Neural crest cell (in vitro differentiated cells): Measurements from ENCODE around the gene GAPVD1. TPM values are rescaled to one million over a fixed set of nuclear protein-coding genes. Genes with fewer than 3 reads are reported as not detected.
"Not testable (repeated sequence)": the region's sequence is repeated elsewhere in the genome, so short reads cannot be mapped to it uniquely, and the experiment has no call there.

ENCODE experiments used
- DNase-seq: peaks from one replicate; pipeline ENCODE4 v3.0.0; 2021; ENCODE audit warnings: low read depth, mixed read lengths, low spot score
- H3K27ac Mint-ChIP-seq: one replicate; pipeline ENCODE4 v1.8.0; 2021; ENCODE audit warnings: mild to moderate bottlenecking, mixed read lengths; ENCODE audit not compliant: unreplicated experiment
- H3K27me3 Mint-ChIP-seq: 2 replicates; pipeline ENCODE4 v1.8.0; 2021; ENCODE audit warnings: low read depth, mild to moderate bottlenecking, mixed read lengths
- H3K36me3 Mint-ChIP-seq: 2 replicates; pipeline ENCODE4 v1.8.0; 2021; ENCODE audit warnings: low read depth, mild to moderate bottlenecking, mixed read lengths
- H3K4me1 Mint-ChIP-seq: 2 replicates; pipeline ENCODE4 v1.8.0; 2021; ENCODE audit warnings: mixed read lengths
- H3K4me3 Mint-ChIP-seq: one replicate; pipeline ENCODE4 v1.8.0; 2021; ENCODE audit warnings: mild to moderate bottlenecking, mixed read lengths
- H3K9me3 Mint-ChIP-seq: 2 replicates; pipeline ENCODE4 v1.8.0; 2021; ENCODE audit warnings: mixed read lengths
- CTCF ChIP-seq: fragments of 200-600 bp; sonication (generic); conservative IDR thresholded peaks from 2 replicates; pipeline ENCODE4 v1.5.0; 2021; ENCODE audit warnings: antibody characterized with exemption, mild to moderate bottlenecking
- total RNA-seq: library from RNA; stranded (reverse); gene quantifications from 2 replicates; pipeline ENCODE4 v1.2.1, GENCODE V29; 2021

Gene GAPVD1
- total RNA-seq, 1 donor from 2014 or later = 41.3 TPM

- no peaks in the 10 kb centered on the region for H3K4me1 Mint-ChIP-seq
- no peak overlapping the region for H3K27ac Mint-ChIP-seq
- no peak for DNase-seq
- no peaks in the 10 kb centered on the region for H3K27me3 Mint-ChIP-seq
- no peaks in the 10 kb centered on the region for H3K36me3 Mint-ChIP-seq
- no peak for TF ChIP-seq CTCF
- no peak overlapping the region for H3K4me3 Mint-ChIP-seq
- no peaks in the 10 kb centered on the region for H3K9me3 Mint-ChIP-seq
Measured at GRCh38 chr9:125399165-125399564, 137.5 kb downstream of the GAPVD1 start.

GRCh38 chr9:125399666-125400065, 138.0 kb downstream of the GAPVD1 start:
- TF ChIP-seq CTCF = no peak
- no peaks in the 10 kb centered on the region for H3K9me3 Mint-ChIP-seq
- no peaks in the 10 kb centered on the region for H3K36me3 Mint-ChIP-seq
- no peak overlapping the region for H3K4me3 Mint-ChIP-seq
- no peak overlapping the region for H3K27ac Mint-ChIP-seq
- DNase-seq = no peak
- no peaks in the 10 kb centered on the region for H3K4me1 Mint-ChIP-seq
- no peaks in the 10 kb centered on the region for H3K27me3 Mint-ChIP-seq

- H3K9me3 Mint-ChIP-seq, H3K27me3 Mint-ChIP-seq, H3K36me3 Mint-ChIP-seq, H3K4me1 Mint-ChIP-seq, DNase-seq, H3K4me3 Mint-ChIP-seq, H3K27ac Mint-ChIP-seq: not testable (repeated sequence)
Measured at GRCh38 chr9:125400232-125400631, 138.6 kb downstream of the GAPVD1 start.

GRCh38 chr9:125400725-125401716, 139.4 kb downstream of the GAPVD1 start:
- H3K27ac Mint-ChIP-seq = no peak overlapping the region
- DNase-seq = no peak
- no peak for TF ChIP-seq CTCF
- no peaks in the 10 kb centered on the region for H3K27me3 Mint-ChIP-seq
- H3K4me3 Mint-ChIP-seq = no peak overlapping the region
- no peaks in the 10 kb centered on the region for H3K36me3 Mint-ChIP-seq
- H3K9me3 Mint-ChIP-seq = no peaks in the 10 kb centered on the region
- no peaks in the 10 kb centered on the region for H3K4me1 Mint-ChIP-seq

GRCh38 chr9:125404733-125405132, 143.1 kb downstream of the GAPVD1 start:
- Mint-ChIP-seq H3K27me3 (no peaks in the 10 kb centered on the region), H3K9me3 (peaks cover 2% of the 10 kb centered on the region), H3K4me3 (no peak overlapping the region), H3K36me3 (no peaks in the 10 kb centered on the region), H3K4me1 (peaks cover 7% of the 10 kb centered on the region), H3K27ac (no peak overlapping the region)
- TF ChIP-seq CTCF = no peak
- no peak for DNase-seq
